ENCODE data around the gene CYBC1. TPM values are rescaled to one million over a fixed set of nuclear protein-coding genes. Genes with fewer than 3 reads are reported as not detected.
"Not testable (repeated sequence)": the region's sequence is repeated elsewhere in the genome, so short reads cannot be mapped to it uniquely, and the experiment has no call there.

Gene CYBC1
- total and polyA plus RNA-seq, 2 experiments from 2014 or later: 61.9 to 76.6 TPM

GRCh38 chr17:82414548-82415281 lies 35.8 kb downstream of the CYBC1 start:
- Histone ChIP-seq H3K27ac (no peak overlapping the region), H2AFZ (no peak overlapping the region), H3K27me3 (no peaks in the 10 kb centered on the region), H3K79me2 (peaks cover 10% of the 10 kb centered on the region), H3K4me1 (ENCODE audit: insufficient read depth) (peaks cover 11% of the 10 kb centered on the region), H4K20me1 (ENCODE audit: insufficient read depth, poor library complexity, severe bottlenecking) (peaks cover 12% of the 10 kb centered on the region), H3K4me3 (no peak overlapping the region), H3K36me3 (replicated peaks; ENCODE audit: insufficient read depth, low read depth) (no peaks in the 10 kb centered on the region), H3K9me3 (ENCODE audit: low read depth) (no peaks in the 10 kb centered on the region), H3K4me2 (peak overlapping the region; percentile 48), H3K9me2 (replicated peaks; ENCODE audit: insufficient read depth) (no peaks in the 10 kb centered on the region)
- TF ChIP-seq EZH2 (IDR thresholded peaks at IDR 0.05; ENCODE audit: borderline replicate concordance) (no peak), CTCF (IDR thresholded peaks at IDR 0.05; ENCODE audit: poor library complexity) (peak; percentile 96)
- 34% methylated on average over 37 of the region's 38 CpGs for WGBS (ENCODE audit: low lambda C conversion rate, missing lambda C conversion rate)
- peak; percentile 89 for DNase-seq (ENCODE audit: low spot score)

GRCh38 chr17:82412535-82413520 lies 37.7 kb downstream of the CYBC1 start:
- Histone ChIP-seq H3K4me2 (no peak overlapping the region), H3K79me2 (peaks cover 4% of the 10 kb centered on the region), H3K27me3 (no peaks in the 10 kb centered on the region), H3K4me1 (ENCODE audit: insufficient read depth) (peaks cover 4% of the 10 kb centered on the region), H2AFZ (no peak overlapping the region), H4K20me1 (ENCODE audit: insufficient read depth, poor library complexity, severe bottlenecking) (peaks cover 10% of the 10 kb centered on the region), H3K9me2 (replicated peaks; ENCODE audit: insufficient read depth) (no peaks in the 10 kb centered on the region), H3K27ac (no peak overlapping the region), H3K36me3 (replicated peaks; ENCODE audit: insufficient read depth, low read depth) (no peaks in the 10 kb centered on the region), H3K4me3 (no peak overlapping the region), H3K9me3 (ENCODE audit: low read depth) (no peaks in the 10 kb centered on the region)
- TF ChIP-seq EZH2 (IDR thresholded peaks at IDR 0.05; ENCODE audit: borderline replicate concordance) (no peak), EZH2phosphoT487 (IDR thresholded peaks at IDR 0.05; ENCODE audit: low read depth, severe bottlenecking, unreplicated experiment) (no peak), CTCF (IDR thresholded peaks at IDR 0.05; ENCODE audit: poor library complexity) (no peak)
- DNase-seq (ENCODE audit: low spot score): no peak
- WGBS (ENCODE audit: low lambda C conversion rate, missing lambda C conversion rate): 84% methylated on average over 25 of the region's 29 CpGs

- H3K9me3 ChIP-seq (ENCODE audit: low read depth); H3K4me2 ChIP-seq; H3K27ac ChIP-seq; DNase-seq (ENCODE audit: low spot score); H3K79me2 ChIP-seq; H2AFZ ChIP-seq; H3K4me3 ChIP-seq; H3K36me3 ChIP-seq (replicated peaks; ENCODE audit: insufficient read depth, low read depth); H4K20me1 ChIP-seq (ENCODE audit: insufficient read depth, poor library complexity, severe bottlenecking); H3K27me3 ChIP-seq; H3K9me2 ChIP-seq (replicated peaks; ENCODE audit: insufficient read depth); H3K4me1 ChIP-seq (ENCODE audit: insufficient read depth): not testable (repeated sequence)
- 97% methylated on average over 12 of the region's 16 CpGs for WGBS (ENCODE audit: low lambda C conversion rate, missing lambda C conversion rate)
Observed at GRCh38 chr17:82412081-82412480, 38.5 kb downstream of the CYBC1 start.

All from hepatocyte (in vitro differentiated cells).